GM12878 (cell line): ENCODE results near the gene GRK5. TPM values are rescaled to one million over a fixed set of nuclear protein-coding genes. Genes with fewer than 3 reads are reported as not detected.

Experiments
- ATAC-seq: fragments of 200-7000 bp; cut with Tn5 transposase; 3 replicates; pipeline ENCODE4 v1.9.1; 2020; ENCODE audit warnings: mild to moderate bottlenecking, moderate library complexity
- BruUV-seq: library from RNA; stranded (reverse); fragments of 400-500 nt; replicated peaks from 2 replicates; lab custom pipeline; 2021; lab: Mats Ljungman, UMichigan
- CTCF ChIA-PET: fragments of 300-600 bp; sonication (Branson Sonifier 250); formaldehyde crosslinking; extraction: SDS; loops from one replicate; lab custom pipeline; 2021; ENCODE audit warnings: inconsistent platforms; lab: Yijun Ruan, JAX
- POLR2A ChIA-PET: fragments of 350-600 bp; formaldehyde crosslinking; extraction: SDS; loops from one replicate; lab custom pipeline; 2021; ENCODE audit warnings: inconsistent platforms; lab: Charles Lee
- RAD21 ChIA-PET: fragments of 300-600 bp; sonication (Branson Sonifier 250); formaldehyde crosslinking; loops from one replicate; lab custom pipeline; 2023; ENCODE audit warnings: antibody characterized with exemption; ENCODE audit not compliant: unreplicated experiment; lab: Charles Lee
- SMC1A ChIA-PET: fragments of 300-600 bp; sonication (Branson Sonifier 250); formaldehyde crosslinking; loops from one replicate; lab custom pipeline; 2023; ENCODE audit not compliant: unreplicated experiment, uncharacterized antibody; lab: Charles Lee
- DNase-seq: peaks from one replicate; pipeline ENCODE4 v3.0.0-alpha.2; 2011; ENCODE audit warnings: low read depth, low spot score
- FAIRE-seq: peaks from 3 replicates; lab custom pipeline; 2011; peaks lifted over from hg19 to GRCh38; lab: Jason Lieb, UNC
- H2AFZ ChIP-seq: 2 replicates; pipeline ENCODE4 v1.6.0; 2011; ENCODE audit warnings: low read depth, low read length, control low read depth; ENCODE audit not compliant: control insufficient read depth
- H3K27ac ChIP-seq: 2 replicates; pipeline ENCODE4 v1.5.1; 2011; ENCODE audit warnings: control low read depth; ENCODE audit not compliant: control insufficient read depth, insufficient read depth
- H3K27me3 ChIP-seq, 2 experiments: replicated peaks in 1 of 2; 2 replicates each; pipeline versions ENCODE4 v1.6.0 to v1.6.1; 2011; ENCODE audit warnings: low read length in 1 of 2; ENCODE audit not compliant: control insufficient read depth in 2 of 2, insufficient read depth in 2 of 2
- H3K36me3 ChIP-seq, 2 experiments: 2 replicates each; pipeline ENCODE4 v1.5.1; 2011; ENCODE audit warnings: low read length in 1 of 2; ENCODE audit not compliant: control insufficient read depth in 2 of 2, insufficient read depth in 2 of 2
- H3K4me1 ChIP-seq: 2 replicates; pipeline ENCODE4 v1.6.1; 2011; ENCODE audit warnings: mild to moderate bottlenecking, low read length, moderate library complexity, mixed read lengths; ENCODE audit not compliant: control insufficient read depth, insufficient read depth
- H3K4me2 ChIP-seq: 2 replicates; pipeline ENCODE4 v1.6.0; 2011; ENCODE audit warnings: control low read depth; ENCODE audit not compliant: control insufficient read depth, insufficient read depth
- H3K4me3 ChIP-seq: fragments of 200-600 bp; sonication (generic); 2 replicates; pipeline ENCODE4 v1.5.1; 2016
- H3K79me2 ChIP-seq: 2 replicates; pipeline ENCODE4 v1.6.0; 2011; ENCODE audit warnings: low read length; ENCODE audit not compliant: control insufficient read depth, insufficient read depth
- H3K9ac ChIP-seq: 2 replicates; pipeline ENCODE4 v1.8.0; 2011; ENCODE audit warnings: low read length, control low read depth, mixed read lengths; ENCODE audit not compliant: control insufficient read depth, insufficient read depth
- H3K9me3 ChIP-seq: replicated peaks from 3 replicates; pipeline ENCODE4 v1.5.1; 2011; ENCODE audit warnings: mild to moderate bottlenecking, low read length; ENCODE audit not compliant: control insufficient read depth, insufficient read depth
- H4K20me1 ChIP-seq: 2 replicates; pipeline ENCODE4 v1.6.0; 2011; ENCODE audit not compliant: control insufficient read depth, insufficient read depth
- CHD1 ChIP-seq: IDR thresholded peaks from 2 replicates; pipeline ENCODE4 v1.6.1; 2012; ENCODE audit warnings: low read depth, low read length, improper control_type of control experiment
- CREB1 ChIP-seq: IDR thresholded peaks from 2 replicates; pipeline ENCODE4 v1.6.1; 2012; ENCODE audit warnings: low read depth, mild to moderate bottlenecking, inconsistent platforms
- CREM ChIP-seq: IDR thresholded peaks from 2 replicates; pipeline ENCODE4 v1.6.1; 2014; ENCODE audit warnings: antibody characterized with exemption, low read depth
- EED ChIP-seq: sonication (generic); IDR thresholded peaks from 2 replicates; pipeline ENCODE4 v1.6.1; 2016; ENCODE audit warnings: antibody characterized with exemption, low read depth
- EGR1 ChIP-seq, 2 experiments: IDR thresholded peaks; 1 replicate in 1 of 2; 2 replicates in 1 of 2; pipeline ENCODE4 v1.6.1; 2011 to 2012; ENCODE audit warnings: low read depth in 2 of 2, low read length in 2 of 2, borderline replicate concordance in 1 of 2, mild to moderate bottlenecking in 1 of 2, moderate library complexity in 1 of 2
- ETV6 ChIP-seq, 2 experiments: fragments of 450-650 bp in 1 of 2; IDR thresholded peaks in 1 of 2; conservative IDR thresholded peaks in 1 of 2; 2 replicates each; pipeline ENCODE4 v1.6.1; 2014; ENCODE audit warnings: antibody characterized with exemption in 1 of 2, borderline replicate concordance in 1 of 2, low read depth in 1 of 2, mild to moderate bottlenecking in 1 of 2, moderate library complexity in 1 of 2
- IKZF1 ChIP-seq: fragments of 450-650 bp; conservative IDR thresholded peaks from 2 replicates; pipeline ENCODE4 v1.6.1; 2017; ENCODE audit warnings: antibody characterized with exemption, mild to moderate bottlenecking
- IKZF2 ChIP-seq, 2 experiments: fragments of 450-650 bp; IDR thresholded peaks; 2 replicates each; pipeline ENCODE4 v1.6.1; 2017; ENCODE audit warnings: mild to moderate bottlenecking in 2 of 2, moderate library complexity in 2 of 2
- KLF5 ChIP-seq: fragments of 450-650 bp; IDR thresholded peaks from 2 replicates; pipeline ENCODE4 v1.6.1; 2014; ENCODE audit warnings: mild to moderate bottlenecking; ENCODE audit not compliant: partially characterized antibody
- MTA3 ChIP-seq: IDR thresholded peaks from 2 replicates; pipeline ENCODE4 v1.6.1; 2012; ENCODE audit warnings: low read length, inconsistent platforms, borderline replicate concordance
- MXI1 ChIP-seq: fragments of 150-350 bp; IDR thresholded peaks from 2 replicates; pipeline ENCODE4 v1.6.1; 2011; ENCODE audit warnings: low read depth, mild to moderate bottlenecking, inconsistent platforms, low read length, improper control_type of control experiment
- MYC ChIP-seq: IDR thresholded peaks from 2 replicates; pipeline ENCODE4 v1.6.1; 2011; ENCODE audit warnings: mild to moderate bottlenecking, low read length, moderate library complexity, inconsistent platforms; ENCODE audit not compliant: insufficient read depth, insufficient replicate concordance, insufficient read length, severe bottlenecking
- RUNX3 ChIP-seq: IDR thresholded peaks from 2 replicates; pipeline ENCODE4 v1.6.1; 2012; ENCODE audit warnings: low read length, inconsistent platforms
- SREBF1 ChIP-seq: IDR thresholded peaks from 2 replicates; pipeline ENCODE4 v1.6.1; 2012; ENCODE audit warnings: mild to moderate bottlenecking, low read length
- TAF1 ChIP-seq: IDR thresholded peaks from 2 replicates; pipeline ENCODE4 v1.6.1; 2011; ENCODE audit warnings: mild to moderate bottlenecking, low read depth, low read length, borderline replicate concordance
- TCF3 ChIP-seq: IDR thresholded peaks from 2 replicates; pipeline ENCODE4 v1.6.1; 2012; ENCODE audit warnings: low read depth, mild to moderate bottlenecking, low read length, borderline replicate concordance; ENCODE audit not compliant: insufficient read depth
- YBX1 ChIP-seq: fragments of 450-650 bp; IDR thresholded peaks from 2 replicates; pipeline ENCODE4 v1.6.1; 2016; ENCODE audit warnings: antibody characterized with exemption
- ZNF384 ChIP-seq: IDR thresholded peaks from 2 replicates; pipeline ENCODE4 v1.6.1; 2012; ENCODE audit warnings: low read depth, mild to moderate bottlenecking, low read length, improper control_type of control experiment, borderline replicate concordance
- WGBS: methylation state at CpG from one replicate; pipeline ENCODE4 v1.1.6; 2016; ENCODE audit warnings: low lambda C conversion rate; ENCODE audit not compliant: insufficient replicate concordance, insufficient coverage; ENCODE audit errors: missing lambda C conversion rate; 5-methylcytosine and 5-hydroxymethylcytosine counted together
- in situ Hi-C: fragments of 300-500 bp; cut with MboI; formaldehyde crosslinking; loops from 9 replicates; pipeline ENCODE4 v1.14.3; 2018; ENCODE audit warnings: mixed read lengths
- intact Hi-C: fragments of 100-400 bp; cut with micrococcal nuclease; formaldehyde crosslinking; loops from one replicate; pipeline ENCODE4 v1.14.2; 2022; ENCODE audit not compliant: unreplicated experiment
- polyA plus RNA-seq, 11 experiments: library from polyadenylated mRNA; depleted of rRNA in 4 of 11; unstranded in 6 of 11; stranded (reverse) in 5 of 11; fragments of >200 nt; fragmentation: Nextera tagmentation in 4 of 11; fragmentation: Illumina TruSeq in 1 of 11; extraction: Ambion mirVana in 4 of 11; extraction: Trizol in 1 of 11; gene quantifications; 1 replicate in 1 of 11; 2 replicates in 10 of 11; pipeline versions ENCODE4 v1.2.1 to v1.2.3, GENCODE V29; 2011 to 2016; ENCODE audit warnings: inconsistent platforms in 2 of 11, missing spikeins in 2 of 11, low read depth in 1 of 11
- total RNA-seq, 4 experiments: library from RNA; depleted of rRNA in 3 of 4; stranded (reverse); fragments of >200 nt in 3 of 4; fragmentation: Illumina TruSeq in 1 of 4; extraction: Trizol in 1 of 4; gene quantifications; 2 replicates each; pipeline versions ENCODE4 v1.2.1 to v1.2.3, GENCODE V29; 2013 to 2021
- TF ChIP-seq, protein P1 (sequence below): IDR thresholded peaks from 2 replicates; pipeline ENCODE4 v1.6.1; 2011; ENCODE audit warnings: low read depth, mild to moderate bottlenecking, low read length, moderate library complexity, borderline replicate concordance; ENCODE audit errors: extremely low read depth

GRK5 gene
- total and polyA plus RNA-seq, 10 of the 15 experiments (the other 5 are each of a cell fraction or from before 2014, with no cell fraction given) = 0.11 to 22.1 (median 10.0) TPM

DNA sequence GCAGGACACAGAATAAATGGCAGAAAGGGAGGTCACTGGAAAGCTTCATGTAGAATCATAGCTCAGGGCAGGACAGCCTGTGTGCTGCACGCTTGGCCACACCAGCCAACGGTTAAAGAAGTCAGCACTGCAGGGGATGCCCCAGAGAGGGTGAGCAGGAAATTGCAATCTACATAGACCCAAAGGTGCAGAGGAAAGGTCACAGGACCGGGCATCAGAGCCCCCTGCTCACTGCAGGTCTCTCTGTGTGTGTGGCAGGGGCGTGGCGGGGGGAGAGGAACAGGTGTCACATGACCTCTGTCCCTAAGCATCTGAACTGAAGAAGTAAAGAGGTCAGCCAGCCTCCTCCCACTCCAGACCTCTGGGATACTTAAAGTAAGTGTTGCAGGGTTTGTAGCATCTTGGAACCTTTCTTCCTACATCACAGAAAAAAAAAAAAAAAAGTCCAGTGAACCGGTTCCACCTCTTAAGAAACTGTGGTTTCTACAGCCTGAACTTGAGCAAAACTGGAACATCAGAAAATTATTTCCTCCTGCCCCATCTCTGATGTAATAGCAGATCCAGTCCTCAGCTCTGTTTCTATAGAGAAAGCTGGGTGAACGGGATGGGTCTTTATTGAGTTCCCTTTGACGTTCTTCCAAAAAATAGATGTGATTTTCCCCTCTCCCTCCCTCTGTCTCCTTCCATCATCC lies 270.9 kb downstream of the GRK5 start (continued):
- TF ChIP-seq CREB1 (0 out of 2 replicates have a peak, but pooled peaks have one; percentile 8), EED (peak; percentile 25; the same call in 1 of the 2 replicates), MTA3 (no peak), ETV6 (conservative IDR thresholded peaks at IDR 0.05 in 1 of 2, IDR thresholded peaks at IDR 0.05 in 1 of 2; ENCODE audit: borderline replicate concordance in 1 of 2, low read depth in 1 of 2) (peak in 1 of 2 experiments; percentile 47; a peak in 1 of 4 replicates), CREM (peak; percentile 40; the same call in 1 of the 2 replicates)

DNA sequence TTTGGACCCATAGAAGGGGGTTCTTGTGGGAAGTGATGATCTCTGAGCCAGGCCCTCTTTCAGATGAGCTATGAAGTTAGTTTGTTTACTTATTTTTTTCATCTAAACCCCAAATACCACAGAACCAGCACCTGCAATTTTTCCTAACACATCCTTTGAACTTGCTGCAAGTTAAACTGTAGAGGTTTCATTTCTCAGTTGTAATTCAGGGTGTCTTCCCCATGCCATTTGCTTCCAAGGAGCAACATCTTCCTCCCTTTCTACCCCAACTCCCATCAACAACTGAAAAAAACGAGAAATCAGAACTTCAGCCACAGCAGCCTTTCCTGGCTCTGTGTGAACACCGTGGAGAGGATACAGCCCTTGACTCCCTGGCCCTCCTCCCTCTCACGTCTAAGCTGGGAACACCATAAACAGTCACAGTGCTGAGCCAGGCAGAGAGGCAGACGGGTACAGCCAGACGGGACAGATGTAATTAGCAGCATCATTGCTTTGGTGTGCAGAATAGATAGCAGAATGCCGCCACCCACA lies 271.5 kb downstream of the GRK5 start:
- ChIA-PET POLR2A (interaction anchor here (0.7 to 1.7 kb wide), 2 partner anchors 11 to 119 kb away, joined by 3 to 8 read pairs; no protein-coding TSS in a partner anchor), CTCF (interaction anchor here (1.2 to 2.1 kb wide), 8 partner anchors 9 to 284 kb away, joined by 3 to 23 read pairs (median 4); partner anchors contain the start of gene GRK5), RAD21 (interaction anchor here (0.5 to 1.7 kb wide), 5 partner anchors 10 to 167 kb away, joined by 3 to 10 read pairs (median 4); no protein-coding TSS in a partner anchor), SMC1A (interaction anchor here (1.0 to 2.5 kb wide), 11 partner anchors 9 to 280 kb away, joined by 3 to 13 read pairs (median 5); no protein-coding TSS in a partner anchor)
- intact Hi-C loops (no loop called here), in situ Hi-C loops (no loop called here)
- no TSS peak for BruUV-seq
- Histone ChIP-seq H2AFZ (no peak overlapping the region; the same call in 1 of the 2 replicates), H3K9ac (no peak overlapping the region; the same call in 1 of the 2 replicates), H4K20me1 (no peaks in the 10 kb centered on the region), H3K36me3 (no peaks in the 10 kb centered on the region), H3K79me2 (no peaks in the 10 kb centered on the region), H3K27me3 (no peaks in the 10 kb centered on the region), H3K9me3 (peaks cover 3% of the 10 kb centered on the region; the same call in 1 of the 3 replicates), H3K27ac (peak overlapping the region; percentile 20; the same call in 1 of the 2 replicates), H3K4me2 (peak overlapping the region; percentile 84), H3K4me3 (no peak overlapping the region), H3K4me1 (peaks cover 25% of the 10 kb centered on the region)
- no peak for TF ChIP-seq TCF3
- TF ChIP-seq YBX1 = no peak
- 0 out of 2 replicates have a peak, but pooled peaks have one; percentile 33 for TF ChIP-seq MTA3
- TF ChIP-seq SREBF1 = no peak
- TF ChIP-seq EGR1 (IDR thresholded peaks at IDR 0.05; ENCODE audit: borderline replicate concordance in 1 of 2, low read depth in 2 of 2, low read length in 2 of 2) = no peak
- no peak for TF ChIP-seq MYC
- TF ChIP-seq IKZF2 (IDR thresholded peaks at IDR 0.05) = peak; percentile 40 to 44; a peak in 3 of 4 replicates
- TF ChIP-seq, protein P1, sequence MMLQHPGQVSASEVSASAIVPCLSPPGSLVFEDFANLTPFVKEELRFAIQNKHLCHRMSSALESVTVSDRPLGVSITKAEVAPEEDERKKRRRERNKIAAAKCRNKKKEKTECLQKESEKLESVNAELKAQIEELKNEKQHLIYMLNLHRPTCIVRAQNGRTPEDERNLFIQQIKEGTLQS = no peak
- TF ChIP-seq RUNX3 = peak; percentile 62
- TF ChIP-seq MXI1 = no peak
- TF ChIP-seq ZNF384 = 0 out of 2 replicates have a peak, but pooled peaks have one; percentile 2
- TF ChIP-seq IKZF1 = peak; percentile 31; the same call in 1 of the 2 replicates
- TF ChIP-seq CHD1 = no peak
- no peak for TF ChIP-seq KLF5
- no peak for TF ChIP-seq TAF1
- FAIRE-seq (no peak), ATAC-seq (no peak; the same call in 2 of the 3 replicates), DNase-seq (no peak)
- WGBS = 65% methylated on average over 6 of the region's 6 CpGs
